Upper lobe of right lung (tissue), 1 donor: ENCODE results near the gene TPM3. TPM values are rescaled to one million over a fixed set of nuclear protein-coding genes. Genes with fewer than 3 reads are reported as not detected.
"Not testable (repeated sequence)": the region's sequence is repeated elsewhere in the genome, so short reads cannot be mapped to it uniquely, and the experiment has no call there.

ENCODE experiments used
- ATAC-seq: fragments of 200-7000 bp; cut with Tn5 transposase; one replicate; pipeline ENCODE4 v1.9.1; 2020; ENCODE audit warnings: mild to moderate bottlenecking, moderate library complexity
- DNase-seq: peaks from one replicate; pipeline ENCODE4 v3.0.0-alpha.2; 2020
- H3K27ac ChIP-seq: fragments of 200-600 bp; one replicate; pipeline ENCODE4 v1.8.0; 2022
- H3K27me3 ChIP-seq: fragments of 200-600 bp; one replicate; pipeline ENCODE4 v1.8.0; 2022; ENCODE audit warnings: mild to moderate bottlenecking
- H3K36me3 ChIP-seq: fragments of 200-600 bp; one replicate; pipeline ENCODE4 v1.8.0; 2022
- H3K4me1 ChIP-seq: fragments of 200-600 bp; one replicate; pipeline ENCODE4 v1.8.0; 2022
- H3K4me3 ChIP-seq: fragments of 200-600 bp; one replicate; pipeline ENCODE4 v1.8.0; 2022; ENCODE audit warnings: mild to moderate bottlenecking
- H3K9me3 ChIP-seq: fragments of 200-600 bp; one replicate; pipeline ENCODE4 v1.8.0; 2022
- CTCF ChIP-seq: fragments of 200-600 bp; IDR thresholded peaks from one replicate; pipeline ENCODE4 v1.8.0; 2022; ENCODE audit warnings: antibody characterized with exemption
- intact Hi-C: fragments of 100-400 bp; cut with DNase I; formaldehyde crosslinking; loops from one replicate; pipeline ENCODE4 v1.11.0; 2022
- total RNA-seq: library from RNA; stranded (reverse); fragmentation: NEBNext Ultra II Directional; extraction: Animal tissue kit (Norgen Biotek cat#: 25700); gene quantifications from one replicate; pipeline ENCODE4 v1.2.1, GENCODE V29; 2021
- donor health status: DM: no; HTN: yes; CAD: no; lungs with severe emphysema.

The TPM3 gene
- total RNA-seq, 1 donor from 2014 or later = 326 TPM

GRCh38 chr1:154213274-154213673, 21.4 kb upstream of the TPM3 start:
- DNase-seq = no peak
- H3K36me3 ChIP-seq = peaks cover 91% of the 10 kb centered on the region
- H3K27me3 ChIP-seq = no peaks in the 10 kb centered on the region
- no peak for ATAC-seq
- no peak overlapping the region for H3K4me3 ChIP-seq
- H3K27ac ChIP-seq = no peak overlapping the region
- H3K9me3 ChIP-seq = no peaks in the 10 kb centered on the region
- intact Hi-C loops = no loop called here
- peaks cover 3% of the 10 kb centered on the region for H3K4me1 ChIP-seq
- no peak for TF ChIP-seq CTCF

- no peak for TF ChIP-seq CTCF
- Histone ChIP-seq H3K4me1 (no peaks in the 10 kb centered on the region), H3K9me3 (no peaks in the 10 kb centered on the region), H3K27ac (no peak overlapping the region), H3K36me3 (peaks cover 91% of the 10 kb centered on the region), H3K27me3 (no peaks in the 10 kb centered on the region), H3K4me3 (no peak overlapping the region)
- DNase-seq = no peak
- intact Hi-C loops = no loop called here
- no peak for ATAC-seq
These were observed 20.2 kb upstream of the TPM3 start for GRCh38 chr1:154212083-154212482.

GRCh38 chr1:154208677-154209388, 16.9 kb upstream of the TPM3 start:
- H3K4me3 ChIP-seq = no peak overlapping the region
- no peaks in the 10 kb centered on the region for H3K4me1 ChIP-seq
- H3K27ac ChIP-seq = no peak overlapping the region
- no peaks in the 10 kb centered on the region for H3K9me3 ChIP-seq
- DNase-seq = no peak
- intact Hi-C loops = no loop called here
- TF ChIP-seq CTCF = no peak
- no peak for ATAC-seq
- H3K27me3 ChIP-seq = no peaks in the 10 kb centered on the region
- peaks cover 90% of the 10 kb centered on the region for H3K36me3 ChIP-seq

GRCh38 chr1:154207262-154207661, 15.4 kb upstream of the TPM3 start:
- no peak overlapping the region for H3K4me3 ChIP-seq
- no peaks in the 10 kb centered on the region for H3K4me1 ChIP-seq
- DNase-seq (no peak), ATAC-seq (peak; percentile 68)
- no peak overlapping the region for H3K27ac ChIP-seq
- peaks cover 74% of the 10 kb centered on the region for H3K36me3 ChIP-seq
- H3K27me3 ChIP-seq = no peaks in the 10 kb centered on the region
- TF ChIP-seq CTCF = no peak
- intact Hi-C loops = no loop called here
- H3K9me3 ChIP-seq = no peaks in the 10 kb centered on the region

- H3K27me3 ChIP-seq = no peaks in the 10 kb centered on the region
- no peak within 1 kb of the TSS for H3K27ac ChIP-seq
- peaks cover 64% of the 10 kb centered on the region for H3K36me3 ChIP-seq
- ATAC-seq = no peak
- intact Hi-C loops = no loop called here
- H3K4me3 ChIP-seq = no peak within 1 kb of the TSS
- DNase-seq = no peak
- H3K9me3 ChIP-seq = no peaks in the 10 kb centered on the region
- no peak for TF ChIP-seq CTCF
- H3K4me1 ChIP-seq = no peaks in the 10 kb centered on the region
These were observed 14.3 kb upstream of the TPM3 start, which contains the start of gene CFAP141 for GRCh38 chr1:154206196-154206595. Gene CFAP141 (minus strand): TSS chr1:154206333. CDS start chr1:154206307, 26 bp downstream.

- intact Hi-C loops = not testable (repeated sequence)
These were observed 13.9 kb upstream of the TPM3 start for GRCh38 chr1:154205778-154206177.

More at GRCh38 chr1:154205778-154206177, 13.9 kb upstream of the TPM3 start:
- H3K27me3 ChIP-seq, H3K4me1 ChIP-seq, H3K27ac ChIP-seq, H3K4me3 ChIP-seq, ATAC-seq, H3K9me3 ChIP-seq, DNase-seq: not testable (repeated sequence)
- peaks cover 60% of the 10 kb centered on the region for H3K36me3 ChIP-seq
